ENCODE measurements around the gene FBXO24. TPM values are rescaled to one million over a fixed set of nuclear protein-coding genes. Genes with fewer than 3 reads are reported as not detected.
"Not testable (repeated sequence)": the region's sequence is repeated elsewhere in the genome, so short reads cannot be mapped to it uniquely, and the experiment has no call there.

FBXO24 gene
- total and polyA plus RNA-seq, 3 experiments from 2014 or later = 0.47 to 0.50 TPM; not detected in 1

DNA sequence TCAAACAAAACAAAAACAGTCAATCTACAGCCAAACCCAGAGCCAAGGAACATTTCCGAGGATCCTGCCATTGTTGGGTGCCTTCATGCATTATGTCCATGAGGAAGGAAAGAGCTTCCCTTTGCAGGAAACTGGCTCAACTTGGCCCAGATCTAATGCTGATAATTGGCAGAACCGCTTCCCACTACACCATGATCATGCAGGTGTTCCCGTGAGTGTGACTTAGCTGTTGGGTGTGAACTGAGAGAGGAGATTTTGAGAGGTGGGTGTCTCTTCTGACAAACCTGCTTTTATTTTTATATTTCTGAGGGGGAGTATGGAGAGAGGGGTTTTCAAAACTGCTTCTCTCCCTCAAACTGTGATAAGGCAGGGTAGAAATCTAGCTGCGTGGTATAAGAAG is 27.0 kb upstream of the FBXO24 start:
- Histone ChIP-seq H3K4me1 (ENCODE audit: insufficient read depth, low read length) (peaks cover 16% of the 10 kb centered on the region), H3K4me3 (ENCODE audit: low read length) (no peak overlapping the region), H3K27me3 (ENCODE audit: insufficient read depth, low read length, poor library complexity, severe bottlenecking) (no peaks in the 10 kb centered on the region), H3K27ac (ENCODE audit: low read depth, low read length) (no peak overlapping the region), H3K36me3 (ENCODE audit: insufficient read depth, low read length) (peaks cover 19% of the 10 kb centered on the region), H3K9me3 (ENCODE audit: low read length) (no peaks in the 10 kb centered on the region)
- Mint-ChIP-seq H3K4me3 (no peak overlapping the region), H3K36me3 (peaks cover 5 to 76% (median 18%) of the 10 kb centered on the region in 3 donors), H3K27me3 (no peaks in the 10 kb centered on the region), H3K9me3 (no peaks in the 10 kb centered on the region), H3K27ac (peak overlapping the region in 5 of 8 donors; percentile 6 to 74 (median 69)), H3K4me1 (peaks cover 14 to 16% (median 14%) of the 10 kb centered on the region in 3 donors)
- ChIA-PET POLR2A (interaction anchor here (0.8 to 2.3 kb wide), 8 partner anchors 10 to 90 kb away, joined by 3 to 13 read pairs (median 6); partner anchors contain the start of genes AGFG2, MOSPD3 and TSC22D4), CTCF (interaction anchor here (0.7 to 16.7 kb wide), 36 partner anchors 10 to 166 kb away, joined by 3 to 174 read pairs (median 6); partner anchors contain the start of genes AGFG2, FBXO24, LRCH4 and MOSPD3)
- DNase-seq = no peak

DNA sequence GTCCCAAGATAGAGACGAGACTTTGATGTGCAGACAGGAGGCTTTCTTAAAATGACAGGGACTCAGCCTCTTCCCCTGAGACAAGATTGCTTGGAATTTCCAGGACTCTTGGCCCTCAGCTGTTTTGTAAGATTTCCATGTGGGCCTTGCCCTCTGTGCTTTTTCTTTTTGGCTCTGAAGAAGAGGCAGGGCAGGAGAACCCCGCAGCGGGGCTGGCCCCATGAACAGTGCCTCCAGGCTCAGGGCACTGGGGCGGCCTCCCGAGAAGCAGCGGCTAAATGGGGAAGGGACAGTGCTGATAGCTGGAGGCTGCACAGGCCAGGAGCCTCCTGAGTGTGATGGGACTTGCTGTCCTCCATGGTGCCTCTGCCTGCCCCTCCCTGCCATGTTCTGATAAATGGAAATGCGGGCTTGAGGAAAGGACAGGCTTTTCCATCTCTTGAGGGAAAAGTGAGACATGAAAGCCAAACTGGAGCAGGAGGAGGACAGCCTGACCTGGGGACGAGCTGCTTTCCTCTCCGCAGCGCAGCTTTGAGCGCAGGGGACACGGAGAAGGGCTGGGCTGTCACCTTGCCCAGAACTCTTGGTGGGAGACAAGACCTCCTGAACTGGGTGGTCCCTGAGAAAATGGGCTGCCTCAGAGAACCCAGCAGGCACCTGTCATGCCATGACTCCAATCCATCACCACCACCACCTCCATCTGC is 24.5 kb upstream of the FBXO24 start:
- Mint-ChIP-seq H3K9me3 (no peaks in the 10 kb centered on the region), H3K36me3 (peaks cover under 1 to 65% (median 10%) of the 10 kb centered on the region in 3 donors), H3K27ac (peak overlapping the region in 1 of 8 donors; percentile 29), H3K27me3 (peaks cover 0 to 1% of the 10 kb centered on the region in 2 donors), H3K4me1 (peaks cover 14 to 18% (median 16%) of the 10 kb centered on the region in 3 donors), H3K4me3 (peak overlapping the region in 1 of 7 donors; percentile 23)
- Histone ChIP-seq H3K4me1 (ENCODE audit: insufficient read depth, low read length) (peaks cover 17% of the 10 kb centered on the region), H3K27ac (ENCODE audit: low read depth, low read length) (peak overlapping the region; percentile 24), H3K9me3 (ENCODE audit: low read length) (no peaks in the 10 kb centered on the region), H3K27me3 (ENCODE audit: insufficient read depth, low read length, poor library complexity, severe bottlenecking) (no peaks in the 10 kb centered on the region), H3K4me3 (ENCODE audit: low read length) (no peak overlapping the region), H3K36me3 (ENCODE audit: insufficient read depth, low read length) (peaks cover 6% of the 10 kb centered on the region)
- CTCF ChIA-PET = interaction anchor here (0.8 to 16.7 kb wide), 7 partner anchors 14 to 164 kb away, joined by 3 to 174 read pairs (median 7); partner anchors contain the start of genes FBXO24, LRCH4, NYAP1 and POP7
- DNase-seq = no peak
- POLR2A ChIA-PET = interaction anchor here (1.1 kb wide), 1 partner anchor 25 kb away, joined by 3 read pairs; the partner anchor contains the start of genes FBXO24 and LRCH4

DNA sequence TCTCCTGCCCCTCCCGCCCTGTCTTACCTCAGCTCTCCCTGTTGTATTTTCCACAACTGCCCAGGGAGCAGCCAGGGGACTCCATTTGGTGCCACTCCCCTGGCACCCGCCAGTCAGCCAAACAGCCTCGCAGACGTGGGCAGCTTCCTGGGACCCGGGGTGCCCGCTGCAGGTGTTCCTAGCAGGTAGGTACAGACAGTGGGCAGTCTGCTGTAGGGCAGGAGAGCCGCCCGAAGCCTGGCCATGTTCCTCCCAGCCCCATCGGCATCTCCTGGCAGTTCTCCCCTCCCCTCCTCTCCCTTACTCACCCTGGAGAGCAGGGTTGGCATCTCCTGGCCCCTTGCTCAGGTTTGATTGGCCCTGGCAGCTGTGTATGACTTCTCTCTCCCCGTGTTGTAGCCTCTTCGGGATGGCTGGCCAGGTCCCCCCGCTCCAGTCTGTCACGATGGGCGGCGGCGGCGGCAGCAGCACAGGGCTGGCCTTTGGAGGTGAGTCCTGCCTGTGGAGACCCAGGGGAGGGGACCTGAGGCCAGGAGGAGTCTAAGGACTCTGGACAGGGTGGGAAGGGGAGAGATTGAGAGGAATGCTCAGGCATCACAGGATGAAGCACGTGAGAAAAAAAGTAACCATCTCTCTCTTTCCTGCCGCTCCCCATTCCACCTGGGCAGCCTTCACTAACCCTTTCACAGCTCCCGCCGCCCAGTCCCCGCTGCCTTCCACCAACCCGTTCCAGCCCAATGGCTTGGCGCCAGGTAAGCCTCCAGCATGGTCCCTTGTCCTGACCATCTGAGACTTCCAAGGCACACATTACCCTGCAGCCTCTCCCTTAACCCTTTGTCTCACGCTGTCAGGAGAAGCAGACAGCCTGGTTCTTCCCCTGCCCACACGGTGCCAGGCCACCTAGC is 23.7 kb upstream of the FBXO24 start:
- Histone ChIP-seq H3K4me1 (ENCODE audit: insufficient read depth, low read length) (peaks cover 18% of the 10 kb centered on the region), H3K9me3 (ENCODE audit: low read length) (no peaks in the 10 kb centered on the region), H3K27ac (ENCODE audit: low read depth, low read length) (no peak overlapping the region), H3K27me3 (ENCODE audit: insufficient read depth, low read length, poor library complexity, severe bottlenecking) (no peaks in the 10 kb centered on the region), H3K4me3 (ENCODE audit: low read length) (no peak overlapping the region), H3K36me3 (ENCODE audit: insufficient read depth, low read length) (peaks cover 5% of the 10 kb centered on the region)
- DNase-seq = no peak
- no peak overlapping the region for H3K27ac Mint-ChIP-seq
- ChIA-PET CTCF (interaction anchor here (0.8 to 16.7 kb wide), 13 partner anchors 15 to 163 kb away, joined by 3 to 174 read pairs (median 7); partner anchors contain the start of genes FBXO24, LRCH4, MOSPD3 and NYAP1), POLR2A (interaction anchor here (1.1 kb wide), 1 partner anchor 24 kb away, joined by 3 read pairs; the partner anchor contains the start of genes FBXO24 and LRCH4)
- H3K27me3 Mint-ChIP-seq = peaks cover 0 to 1% of the 10 kb centered on the region in 2 donors
- peaks cover 14 to 21% (median 16%) of the 10 kb centered on the region in 3 donors for H3K4me1 Mint-ChIP-seq
- H3K36me3 Mint-ChIP-seq = peaks cover 0 to 61% (median 7%) of the 10 kb centered on the region in 3 donors
- H3K9me3 Mint-ChIP-seq = no peaks in the 10 kb centered on the region
- H3K4me3 Mint-ChIP-seq = peak overlapping the region in 1 of 7 donors; percentile 23

DNA sequence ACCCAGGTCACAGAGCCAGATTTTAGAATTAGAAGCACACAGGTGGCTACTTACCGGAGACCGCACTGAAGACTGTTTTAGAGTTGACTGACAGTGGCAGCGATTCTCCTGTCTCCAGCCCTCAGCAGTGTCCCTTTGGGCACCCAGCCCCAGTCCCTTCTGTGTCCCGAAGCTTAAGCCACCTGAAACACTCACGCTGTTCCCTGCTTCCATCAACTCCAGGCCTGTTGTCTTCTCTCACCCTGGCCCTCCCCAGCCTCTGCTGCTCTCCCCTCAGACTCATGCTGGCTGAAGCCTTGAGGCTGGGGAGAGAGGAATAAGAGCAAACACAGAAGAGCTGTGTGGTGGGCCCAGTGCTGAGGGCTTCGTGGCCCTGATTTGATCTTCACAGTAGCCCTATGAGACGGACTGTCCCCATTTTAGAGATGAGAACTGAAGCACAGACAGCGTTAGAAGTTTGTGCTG is 23.0 kb upstream of the FBXO24 start:
- peaks cover 0 to 1% of the 10 kb centered on the region in 2 donors for H3K27me3 Mint-ChIP-seq
- no peak for DNase-seq
- peaks cover 0 to 56% (median 6%) of the 10 kb centered on the region in 3 donors for H3K36me3 Mint-ChIP-seq
- peaks cover 14 to 27% (median 19%) of the 10 kb centered on the region in 3 donors for H3K4me1 Mint-ChIP-seq
- Histone ChIP-seq H3K27me3 (ENCODE audit: insufficient read depth, low read length, poor library complexity, severe bottlenecking) (no peaks in the 10 kb centered on the region), H3K27ac (ENCODE audit: low read depth, low read length) (no peak overlapping the region), H3K36me3 (ENCODE audit: insufficient read depth, low read length) (peaks cover 5% of the 10 kb centered on the region), H3K9me3 (ENCODE audit: low read length) (no peaks in the 10 kb centered on the region), H3K4me1 (ENCODE audit: insufficient read depth, low read length) (peaks cover 25% of the 10 kb centered on the region), H3K4me3 (ENCODE audit: low read length) (no peak overlapping the region)
- no peaks in the 10 kb centered on the region for H3K9me3 Mint-ChIP-seq
- POLR2A ChIA-PET = no interaction called here
- CTCF ChIA-PET = interaction anchor here (0.6 to 16.7 kb wide), 23 partner anchors 8 to 289 kb away, joined by 3 to 174 read pairs (median 5); partner anchors contain the start of genes AGFG2, FBXO24, LRCH4 and MOSPD3
- peak overlapping the region in 1 of 8 donors; percentile 29 for H3K27ac Mint-ChIP-seq
- no peak overlapping the region for H3K4me3 Mint-ChIP-seq

DNA sequence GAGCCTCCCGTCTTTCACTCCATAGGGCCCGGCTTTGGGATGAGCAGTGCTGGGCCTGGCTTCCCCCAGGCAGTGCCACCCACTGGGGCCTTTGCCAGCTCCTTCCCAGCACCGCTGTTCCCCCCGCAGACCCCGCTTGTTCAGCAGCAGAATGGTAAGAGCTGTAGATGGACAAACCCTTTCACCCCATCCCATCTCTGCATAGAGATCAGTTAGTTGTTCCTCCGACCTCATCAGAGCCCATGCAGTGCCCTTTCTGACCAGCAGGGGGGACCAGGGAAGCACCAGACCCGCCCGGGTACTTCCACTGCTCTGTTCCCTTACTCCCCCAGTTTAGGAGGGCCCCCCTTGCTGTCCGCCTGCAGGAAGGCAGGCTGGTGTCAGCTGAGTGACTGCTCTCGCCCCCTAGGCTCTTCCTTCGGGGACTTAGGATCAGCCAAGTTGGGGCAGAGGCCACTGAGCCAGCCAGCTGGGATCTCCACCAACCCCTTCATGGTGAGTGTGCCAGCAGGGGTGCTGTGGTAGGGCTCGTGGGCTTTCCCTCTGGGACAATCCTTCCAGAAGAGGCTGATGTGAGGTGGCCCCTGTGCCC is 22.2 kb upstream of the FBXO24 start:
- no peak overlapping the region for H3K27ac ChIP-seq (ENCODE audit: low read depth, low read length)
- H3K36me3 Mint-ChIP-seq = peaks cover 0 to 51% (median 5%) of the 10 kb centered on the region in 3 donors

DNA sequence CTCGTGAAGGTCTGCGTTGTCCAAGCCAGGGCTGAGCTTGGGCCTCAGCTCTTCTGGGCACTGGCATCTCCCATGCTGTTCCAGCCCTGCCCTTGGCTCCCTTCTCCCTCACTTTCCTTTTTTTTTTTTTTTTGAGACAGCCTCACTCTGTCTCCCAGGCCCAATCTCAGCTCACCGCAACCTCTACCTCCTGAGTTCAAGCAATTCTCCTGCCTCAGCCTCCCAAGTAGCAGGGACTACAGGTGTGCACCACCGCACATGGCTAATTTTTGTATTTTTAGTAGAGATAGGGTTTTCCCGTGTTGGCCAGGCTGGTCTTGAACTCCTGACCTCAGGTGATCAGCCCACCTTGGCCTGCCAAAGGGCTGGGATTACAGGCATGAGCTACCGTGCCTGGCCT is 21.7 kb upstream of the FBXO24 start:
- ChIA-PET POLR2A (interaction anchor here (0.6 to 2.6 kb wide), 5 partner anchors 8 to 123 kb away, joined by 3 to 10 read pairs (median 5); partner anchors contain the start of genes FBXO24 and LRCH4), CTCF (interaction anchor here (0.5 to 16.7 kb wide), 29 partner anchors 8 to 288 kb away, joined by 3 to 174 read pairs (median 5); partner anchors contain the start of genes AGFG2, FBXO24, LRCH4 and MOSPD3)
- H3K4me3 ChIP-seq (ENCODE audit: low read length); H3K36me3 ChIP-seq (ENCODE audit: insufficient read depth, low read length); H3K27ac ChIP-seq (ENCODE audit: low read depth, low read length); H3K9me3 ChIP-seq (ENCODE audit: low read length); H3K4me3 Mint-ChIP-seq; H3K9me3 Mint-ChIP-seq; H3K27me3 ChIP-seq (ENCODE audit: insufficient read depth, low read length, poor library complexity, severe bottlenecking); H3K27me3 Mint-ChIP-seq; DNase-seq: not testable (repeated sequence)
- H3K4me1 Mint-ChIP-seq = peaks cover 18 to 36% (median 28%) of the 10 kb centered on the region in 3 donors
- peak overlapping the region in 2 of 8 donors; percentile 61 to 73 for H3K27ac Mint-ChIP-seq
- H3K4me1 ChIP-seq (ENCODE audit: insufficient read depth, low read length) = peaks cover 34% of the 10 kb centered on the region
- H3K36me3 Mint-ChIP-seq = peaks cover 0 to 46% (median 5%) of the 10 kb centered on the region in 3 donors

More for the DNA sequence above, 22.2 kb upstream of the FBXO24 start:
- peaks cover 33% of the 10 kb centered on the region for H3K4me1 ChIP-seq (ENCODE audit: insufficient read depth, low read length)
- Mint-ChIP-seq H3K4me3 (no peak overlapping the region), H3K4me1 (peaks cover 18 to 35% (median 25%) of the 10 kb centered on the region in 3 donors), H3K9me3 (no peaks in the 10 kb centered on the region), H3K27me3 (peaks cover 0 to 1% of the 10 kb centered on the region in 2 donors), H3K27ac (peak overlapping the region in 4 of 8 donors; percentile 40 to 88 (median 66))
- POLR2A ChIA-PET = interaction anchor here (0.7 to 2.6 kb wide), 4 partner anchors 9 to 123 kb away, joined by 3 to 10 read pairs (median 4); partner anchors contain the start of genes FBXO24 and LRCH4
- peak; percentile 68 to 88 (median 77) for DNase-seq
- no peaks in the 10 kb centered on the region for H3K27me3 ChIP-seq (ENCODE audit: insufficient read depth, low read length, poor library complexity, severe bottlenecking)
- CTCF ChIA-PET = interaction anchor here (0.6 to 16.7 kb wide), 29 partner anchors 9 to 288 kb away, joined by 3 to 174 read pairs (median 5); partner anchors contain the start of genes AGFG2, FBXO24, LRCH4 and MOSPD3
- H3K36me3 ChIP-seq (ENCODE audit: insufficient read depth, low read length) = peaks cover 5% of the 10 kb centered on the region
- no peak overlapping the region for H3K4me3 ChIP-seq (ENCODE audit: low read length)
- no peaks in the 10 kb centered on the region for H3K9me3 ChIP-seq (ENCODE audit: low read length)
